HG03175 (cell line): ENCODE results near the gene ZNF554.
"Not testable (repeated sequence)": the region's sequence is repeated elsewhere in the genome, so short reads cannot be mapped to it uniquely, and the experiment has no call there.

Experiments
- ATAC-seq: cut with Tn5 transposase; IDR thresholded peaks from one replicate; pipeline ENCODE4 v1.9.1; 2021; ENCODE audit warnings: mild to moderate bottlenecking, moderate library complexity; ENCODE audit not compliant: unreplicated experiment

ZNF554 gene

GRCh38 chr19:2790557-2791271 lies 29.0 kb upstream of the ZNF554 start:
- no peak for ATAC-seq

DNA sequence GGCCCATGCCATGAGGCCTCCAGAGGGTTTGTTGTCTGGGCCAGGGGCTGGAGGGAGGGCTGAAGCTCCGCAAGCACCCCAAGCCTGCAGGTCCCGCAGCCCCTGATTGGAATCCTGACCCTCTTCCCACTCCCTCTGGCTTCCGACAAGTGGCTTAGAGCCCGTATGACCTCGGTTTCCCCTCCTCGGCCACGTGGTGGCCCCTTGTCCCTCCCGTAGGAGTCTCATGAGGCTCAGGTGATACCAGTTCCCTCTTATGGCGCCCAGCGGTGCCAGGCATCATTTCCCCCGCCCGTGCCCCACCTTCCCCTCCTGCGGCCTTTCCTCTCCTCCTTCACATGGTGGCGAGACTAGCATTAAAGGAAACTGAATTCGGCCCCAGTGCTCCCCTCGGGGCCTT lies 28.2 kb upstream of the ZNF554 start:
- no peak for ATAC-seq

- no peak for ATAC-seq
These were observed 27.8 kb upstream of the ZNF554 start for GRCh38 chr19:2791876-2792275.

DNA sequence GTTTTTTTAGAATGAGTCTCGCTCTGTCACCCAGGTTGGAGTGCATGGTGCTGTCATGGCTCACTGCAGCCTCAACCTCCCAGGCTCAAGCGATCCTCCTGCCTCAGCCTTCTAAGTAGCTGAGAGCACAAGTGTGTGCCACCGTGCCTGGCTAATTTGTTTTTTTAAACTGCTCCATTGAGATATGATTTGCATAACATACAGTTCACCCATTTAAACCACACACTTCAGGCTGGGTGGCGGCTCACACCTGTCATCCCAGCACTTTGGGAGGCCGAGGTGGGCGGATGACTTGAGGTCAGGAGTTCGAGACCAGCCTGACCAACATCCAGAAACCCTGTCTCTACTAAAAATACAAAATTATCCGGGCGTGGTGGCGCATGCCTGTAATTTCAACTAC lies 27.0 kb upstream of the ZNF554 start:
- not testable (repeated sequence) for ATAC-seq

DNA sequence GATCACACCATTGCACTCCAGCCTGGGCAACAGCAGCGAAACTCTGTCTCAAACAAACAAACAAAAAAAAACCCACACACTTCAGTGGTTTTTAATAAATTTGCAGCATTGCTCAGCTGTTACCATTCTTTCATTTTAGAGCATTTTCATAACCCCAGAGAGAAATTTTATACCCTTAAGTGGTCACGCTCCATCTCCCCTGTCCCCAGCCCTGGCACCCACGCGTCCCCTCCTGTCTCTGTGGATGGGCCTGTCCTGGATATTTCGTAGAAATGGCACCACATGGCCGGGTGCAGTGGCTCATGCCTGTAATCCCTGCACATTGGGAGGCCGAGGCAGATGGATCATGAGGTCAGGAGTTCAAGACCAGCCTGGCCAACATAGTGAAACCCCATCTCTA lies 26.5 kb upstream of the ZNF554 start:
- ATAC-seq = no peak

- ATAC-seq = no peak
These were observed 26.1 kb upstream of the ZNF554 start for GRCh38 chr19:2793577-2793976.

- no peak for ATAC-seq
These were observed 23.6 kb upstream of the ZNF554 start for GRCh38 chr19:2795827-2796658.

DNA sequence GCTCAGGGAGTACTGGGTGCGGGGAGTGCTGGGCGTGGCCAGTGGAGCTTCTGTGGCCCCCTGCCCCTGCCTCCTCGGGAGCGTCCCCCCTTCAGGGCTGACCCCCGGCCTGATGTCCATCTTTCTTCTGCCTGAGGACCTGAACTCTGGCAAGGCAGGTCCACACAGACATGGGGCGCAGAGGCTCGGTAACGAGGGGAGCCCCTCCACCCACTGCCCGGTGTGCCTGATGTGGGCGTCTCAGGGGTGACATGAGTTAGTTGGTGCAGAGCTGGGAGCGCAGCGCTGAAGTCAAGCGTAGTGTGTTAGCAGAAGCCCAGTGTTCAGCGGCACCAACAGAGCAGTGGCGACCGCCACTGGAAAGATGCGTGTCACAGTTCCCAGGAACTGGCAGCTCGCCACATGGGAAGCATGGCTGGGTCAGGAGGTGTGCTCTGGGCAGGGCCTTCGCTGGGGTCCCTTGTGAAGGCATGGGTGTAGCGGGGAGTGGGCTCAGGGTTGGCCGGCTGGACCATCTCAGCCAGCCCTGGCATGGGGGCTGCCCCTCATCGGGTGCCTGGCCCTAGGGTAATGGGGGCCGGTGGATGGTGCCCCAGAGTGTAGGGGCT lies 22.9 kb upstream of the ZNF554 start:
- ATAC-seq = no peak

DNA sequence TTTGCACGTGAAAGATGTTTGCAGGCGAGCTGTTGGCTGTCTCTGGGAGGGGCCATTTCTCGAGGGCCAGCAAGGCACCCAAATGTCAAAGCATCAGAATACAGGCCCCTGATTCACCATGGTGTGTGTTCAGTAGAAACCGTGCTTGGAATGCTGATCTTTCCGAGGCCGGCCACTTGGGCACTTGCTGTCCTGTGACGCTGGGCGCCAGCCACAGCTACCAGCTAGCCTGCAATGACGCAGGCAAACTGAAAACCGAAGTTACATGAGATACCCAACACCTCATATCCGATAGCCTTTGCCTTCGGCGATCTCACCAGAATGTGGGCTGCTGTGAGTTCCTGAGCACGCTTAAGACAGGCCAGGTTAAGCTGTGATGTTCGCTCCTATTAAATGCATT lies 22.4 kb upstream of the ZNF554 start:
- no peak for ATAC-seq

- ATAC-seq = no peak
These were observed 21.4 kb upstream of the ZNF554 start for GRCh38 chr19:2798158-2798685.

DNA sequence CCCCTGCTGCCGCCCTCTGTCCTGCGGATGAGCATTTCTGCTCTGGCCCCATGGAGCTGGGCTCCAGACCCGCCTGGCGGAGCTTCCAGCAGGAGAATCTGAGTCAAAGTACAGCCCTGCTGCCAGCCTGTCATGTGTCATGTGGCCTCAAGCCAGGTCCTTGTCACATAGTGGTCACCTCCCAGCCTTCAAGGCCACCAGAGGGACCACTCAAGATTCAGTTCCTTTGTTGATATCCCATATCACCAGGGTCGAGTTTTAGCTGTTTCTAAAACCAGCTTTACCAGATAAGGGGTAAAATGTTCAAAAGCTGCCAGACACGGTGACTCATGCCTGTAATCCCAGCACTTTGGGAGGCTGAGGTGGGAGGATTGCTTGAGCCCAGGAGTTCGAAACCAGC lies 20.9 kb upstream of the ZNF554 start:
- no peak for ATAC-seq

DNA sequence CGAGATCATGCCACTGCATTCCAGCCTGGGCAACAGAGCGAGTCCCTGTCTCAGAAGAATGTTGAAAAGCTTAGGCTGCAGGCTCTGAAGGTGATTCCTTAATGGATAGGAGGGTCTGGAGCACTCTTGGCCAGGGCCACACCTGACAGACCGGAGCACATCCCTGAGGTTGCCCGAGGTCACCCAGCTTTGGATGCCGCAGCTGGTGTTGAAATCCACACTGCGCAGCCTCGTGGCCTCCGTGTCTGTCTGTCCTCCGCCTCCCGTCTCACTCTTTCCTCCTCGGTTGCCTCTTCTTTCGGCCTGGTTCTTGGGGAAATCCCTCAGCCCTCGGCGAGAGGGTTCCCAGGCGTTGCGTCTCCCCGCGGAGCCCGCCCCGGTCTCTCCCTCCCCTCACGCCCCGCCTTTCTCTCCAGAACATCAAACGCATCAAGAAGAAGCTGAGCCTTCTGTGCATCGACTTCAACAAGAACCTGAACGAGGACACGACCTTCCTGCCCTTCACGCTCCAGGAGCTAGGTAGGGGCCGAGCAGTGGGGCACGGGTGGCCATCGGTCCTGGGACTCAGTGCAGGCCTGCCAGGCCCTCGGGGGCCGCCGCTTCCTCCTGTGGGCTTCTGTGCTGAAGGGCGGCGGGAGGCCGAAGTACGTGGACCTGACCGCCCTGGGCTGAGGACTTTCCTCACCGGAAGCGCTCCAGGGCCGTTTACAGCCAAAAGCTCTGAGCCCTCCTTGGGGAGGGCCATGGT lies 20.2 kb upstream of the ZNF554 start:
- ATAC-seq = no peak

DNA sequence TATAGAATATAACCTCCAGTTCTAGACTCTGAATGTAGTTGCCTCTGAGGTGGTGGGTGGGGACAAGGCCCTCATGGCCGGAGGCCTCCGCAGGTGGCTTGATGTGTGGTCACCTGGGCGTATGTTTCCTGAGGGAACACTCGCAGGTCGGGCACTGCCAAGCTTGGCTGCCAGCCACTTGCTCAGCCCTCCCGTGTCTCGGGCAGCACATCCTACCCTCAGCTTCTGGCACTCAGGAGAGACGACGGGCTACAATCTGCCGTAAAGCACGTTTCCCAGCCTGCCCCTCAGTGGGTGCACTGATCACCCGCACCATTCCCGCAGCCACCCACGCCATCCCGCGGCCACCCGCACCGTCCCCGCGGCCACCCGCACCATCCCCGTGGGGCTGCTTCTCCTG lies 19.2 kb upstream of the ZNF554 start:
- no peak for ATAC-seq

DNA sequence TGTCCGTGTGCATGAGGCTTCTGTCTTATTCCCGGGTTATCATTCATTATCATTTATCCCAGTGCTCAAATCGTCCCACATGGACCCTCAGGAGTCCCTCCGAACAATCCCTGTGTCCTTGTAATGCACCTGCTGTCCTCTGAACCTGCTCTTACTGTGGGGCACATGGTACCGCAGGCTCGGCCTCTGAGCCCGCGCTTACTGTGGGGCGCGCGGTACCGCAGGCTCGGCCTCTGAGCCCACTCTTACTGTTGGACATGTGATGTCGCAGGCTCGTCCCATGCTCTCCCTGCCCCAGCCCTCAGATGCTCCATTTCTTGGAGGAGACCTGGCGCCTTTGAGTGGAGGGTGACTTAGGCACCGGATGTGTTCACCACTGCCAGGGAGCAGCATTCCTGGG lies 16.8 kb upstream of the ZNF554 start:
- ATAC-seq = no peak

- ATAC-seq = no peak
These were observed 16.0 kb upstream of the ZNF554 start for GRCh38 chr19:2803486-2804155.

DNA sequence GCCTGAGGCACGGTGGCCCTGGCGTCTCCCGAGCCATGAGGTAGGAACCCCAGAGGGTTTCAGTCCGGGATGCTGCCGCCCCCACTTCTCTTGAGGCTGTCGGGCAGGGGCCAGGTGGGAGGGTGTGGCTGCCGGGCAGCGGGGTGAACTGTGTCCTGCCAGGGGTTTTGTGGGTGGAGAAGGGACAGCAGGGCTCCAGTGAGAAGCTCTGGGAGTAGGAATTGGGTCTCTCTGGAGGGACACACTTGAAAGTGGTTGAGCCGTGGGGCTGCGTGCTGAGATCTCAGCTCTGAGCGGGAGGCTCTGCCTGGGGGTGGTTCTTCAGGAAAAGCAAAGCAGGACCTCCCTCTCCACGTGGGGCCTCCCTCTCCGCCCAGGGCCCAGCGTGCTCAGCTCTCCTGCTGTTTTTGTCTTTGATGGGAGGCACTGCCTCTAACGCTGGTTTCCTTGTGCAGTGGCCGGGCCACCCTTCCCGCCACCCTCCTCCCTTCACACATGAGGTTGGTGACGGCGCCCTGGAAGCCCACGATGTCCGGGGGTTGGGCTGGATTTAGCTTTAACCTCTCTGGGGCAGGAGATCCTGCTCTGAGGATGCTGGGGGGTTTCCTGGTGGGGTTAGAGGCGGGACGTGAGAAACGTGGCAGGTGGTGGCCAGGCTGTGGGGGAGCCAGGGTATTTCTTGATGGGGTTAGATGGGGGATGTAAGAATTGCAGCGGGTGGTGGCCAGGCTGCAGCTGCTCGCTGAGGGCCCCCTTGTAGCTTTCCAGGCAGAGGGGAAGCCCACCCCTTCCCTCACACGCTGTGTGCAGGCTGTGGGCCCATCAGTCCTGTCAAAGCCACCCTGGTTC lies 15.3 kb upstream of the ZNF554 start:
- no peak for ATAC-seq

DNA sequence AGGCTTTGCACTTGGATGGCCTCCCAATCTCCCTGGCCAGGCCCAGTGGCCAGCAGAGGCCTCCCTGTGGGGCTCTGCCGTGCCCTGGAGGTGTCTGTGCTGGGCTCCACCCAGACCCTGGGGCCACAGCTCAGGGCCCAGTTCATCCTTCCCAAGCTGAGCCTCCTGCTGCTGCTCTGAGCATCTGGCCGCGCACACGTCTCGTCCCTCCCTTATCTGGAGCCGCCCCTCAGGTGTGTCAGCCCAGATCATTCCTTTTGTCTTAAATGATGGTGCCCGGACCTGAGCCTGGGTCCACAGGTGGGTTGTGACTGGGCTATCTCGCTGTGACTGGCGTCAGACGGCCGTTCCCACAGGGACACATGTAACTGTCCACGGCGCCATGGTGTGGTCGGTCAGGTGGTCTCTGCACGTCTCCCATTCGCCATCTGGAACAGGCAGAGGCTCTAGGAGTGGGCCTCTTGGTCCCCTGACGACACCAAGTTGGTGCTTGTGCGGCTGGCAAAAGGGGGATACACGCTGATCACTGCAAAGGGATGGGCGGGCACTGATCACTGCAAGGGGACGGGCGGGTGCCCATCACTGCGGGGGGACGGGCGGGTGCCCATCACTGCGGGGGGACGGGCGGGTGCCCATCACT lies 14.3 kb upstream of the ZNF554 start:
- ATAC-seq = no peak

DNA sequence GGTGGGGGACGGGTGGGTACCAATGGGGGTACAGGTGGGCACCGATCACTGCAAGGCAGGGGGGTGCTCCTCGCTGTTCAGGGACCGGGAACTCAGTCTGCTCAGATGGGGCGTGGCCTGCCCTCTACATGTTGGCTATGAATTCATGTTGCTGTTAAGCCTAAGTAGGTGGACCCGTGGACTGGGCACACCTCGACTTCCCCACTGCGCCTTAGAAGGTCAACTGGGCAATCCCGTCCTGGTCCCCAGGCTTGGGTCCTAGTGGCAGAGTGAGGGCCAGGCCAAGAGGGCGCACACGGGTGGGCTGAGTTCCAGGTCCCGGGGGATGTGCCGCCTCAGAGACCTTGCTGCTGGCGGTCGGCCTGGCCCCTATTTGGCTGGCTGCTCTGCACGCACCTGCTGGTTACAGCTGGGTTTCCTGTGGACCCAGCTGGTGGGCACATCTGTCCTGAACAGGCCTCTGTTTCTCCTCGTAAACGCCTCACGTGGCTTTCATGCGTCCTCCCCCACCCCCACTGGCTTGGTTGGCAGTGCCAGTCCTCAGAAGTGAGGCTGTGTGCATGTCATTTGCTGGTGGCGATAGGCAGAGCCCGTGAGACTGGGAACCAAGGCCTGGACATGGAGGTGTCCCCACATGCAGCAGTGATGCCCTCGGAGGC lies 13.5 kb upstream of the ZNF554 start:
- ATAC-seq = no peak
